ENCODE measurements around the gene SP2.

SP2 gene

GRCh38 chr17:47949197-47949759, 53.2 kb downstream of the SP2 start:
- DNase-seq (ENCODE audit: low read depth in 2 of 2): peak; percentile 53 to 54

- no peak for DNase-seq (ENCODE audit: low read depth in 2 of 2)
Measured at GRCh38 chr17:47949946-47950345, 53.9 kb downstream of the SP2 start.

- DNase-seq (ENCODE audit: low read depth in 2 of 2): no peak
Measured at GRCh38 chr17:47950448-47950847, 54.4 kb downstream of the SP2 start.

- no peak for DNase-seq (ENCODE audit: low read depth in 2 of 2)
Measured at GRCh38 chr17:47952171-47953021, 56.4 kb downstream of the SP2 start.

- DNase-seq (ENCODE audit: low read depth in 2 of 2): no peak
Measured at GRCh38 chr17:47953909-47954308, 57.9 kb downstream of the SP2 start.

- DNase-seq (ENCODE audit: low read depth in 2 of 2): no peak
Measured at GRCh38 chr17:47955497-47956461, 59.7 kb downstream of the SP2 start.

- no peak for DNase-seq (ENCODE audit: low read depth in 2 of 2)
Measured at GRCh38 chr17:47956791-47957590, 61.0 kb downstream of the SP2 start.

- DNase-seq (ENCODE audit: low read depth in 2 of 2): no peak
Measured at GRCh38 chr17:47957591-47958490, 61.8 kb downstream of the SP2 start, which contains the start of gene PRR15L. TSS of gene PRR15L (minus strand) at chr17:47957883. CDS start at chr17:47953234, 4,649 bp downstream.

GRCh38 chr17:47959825-47960655, 64.0 kb downstream of the SP2 start:
- DNase-seq (ENCODE audit: low read depth in 2 of 2): no peak

GRCh38 chr17:47961406-47961805, 65.4 kb downstream of the SP2 start:
- no peak for DNase-seq (ENCODE audit: low read depth in 2 of 2)

- DNase-seq (ENCODE audit: low read depth in 2 of 2): no peak
Measured at GRCh38 chr17:47962901-47963300, 66.9 kb downstream of the SP2 start.

- no peak for DNase-seq (ENCODE audit: low read depth in 2 of 2)
Measured at GRCh38 chr17:47964856-47965255, 68.8 kb downstream of the SP2 start.

GRCh38 chr17:47966079-47966519, 70.1 kb downstream of the SP2 start:
- no peak for DNase-seq (ENCODE audit: low read depth in 2 of 2)

GRCh38 chr17:47967607-47968252, 71.7 kb downstream of the SP2 start:
- no peak for DNase-seq (ENCODE audit: low read depth in 2 of 2)

GRCh38 chr17:47968836-47969235, 72.8 kb downstream of the SP2 start:
- DNase-seq (ENCODE audit: low read depth in 2 of 2): no peak

GRCh38 chr17:47969930-47970724, 74.1 kb downstream of the SP2 start:
- DNase-seq (ENCODE audit: low read depth in 2 of 2): no peak

- peak; percentile 94 to 97 for DNase-seq (ENCODE audit: low read depth in 2 of 2)
Measured at GRCh38 chr17:47970725-47971499, 74.9 kb downstream of the SP2 start, which contains the start of gene CDK5RAP3. TSS of gene CDK5RAP3 (plus strand) at chr17:47971113. CDS start at chr17:47971147, 34 bp downstream.
